ENCODE data around the gene NIBAN1.

- TF ChIP-seq ZNF263 (CRISPR knock-in tag; IDR thresholded peaks at IDR 0.05; ENCODE audit: low read depth) (no peak), CREB1 (CRISPR knock-in tag; IDR thresholded peaks at IDR 0.05) (no peak), JUN (CRISPR knock-in tag; IDR thresholded peaks at IDR 0.05) (no peak), SP1 (CRISPR knock-in tag; conservative IDR thresholded peaks at IDR 0.05) (no peak), CTCF (IDR thresholded peaks at IDR 0.05) (no peak)
Measured at GRCh38 chr1:184928394-184928793, 45.9 kb downstream of the NIBAN1 start.
